22Rv1 (cell line): ENCODE measurements around the gene GPR25.

Source experiments
- ZFX ChIP-seq: fragments of 450-650 bp; IDR thresholded peaks from 2 replicates; pipeline ENCODE4 v1.6.1; 2017; ENCODE audit warnings: antibody characterized with exemption, borderline replicate concordance
- TF ChIP-seq, protein P1 (sequence below): fragments of 450-650 bp; IDR thresholded peaks from 2 replicates; pipeline ENCODE4 v1.5.1; 2017; ENCODE audit warnings: mild to moderate bottlenecking

DNA sequence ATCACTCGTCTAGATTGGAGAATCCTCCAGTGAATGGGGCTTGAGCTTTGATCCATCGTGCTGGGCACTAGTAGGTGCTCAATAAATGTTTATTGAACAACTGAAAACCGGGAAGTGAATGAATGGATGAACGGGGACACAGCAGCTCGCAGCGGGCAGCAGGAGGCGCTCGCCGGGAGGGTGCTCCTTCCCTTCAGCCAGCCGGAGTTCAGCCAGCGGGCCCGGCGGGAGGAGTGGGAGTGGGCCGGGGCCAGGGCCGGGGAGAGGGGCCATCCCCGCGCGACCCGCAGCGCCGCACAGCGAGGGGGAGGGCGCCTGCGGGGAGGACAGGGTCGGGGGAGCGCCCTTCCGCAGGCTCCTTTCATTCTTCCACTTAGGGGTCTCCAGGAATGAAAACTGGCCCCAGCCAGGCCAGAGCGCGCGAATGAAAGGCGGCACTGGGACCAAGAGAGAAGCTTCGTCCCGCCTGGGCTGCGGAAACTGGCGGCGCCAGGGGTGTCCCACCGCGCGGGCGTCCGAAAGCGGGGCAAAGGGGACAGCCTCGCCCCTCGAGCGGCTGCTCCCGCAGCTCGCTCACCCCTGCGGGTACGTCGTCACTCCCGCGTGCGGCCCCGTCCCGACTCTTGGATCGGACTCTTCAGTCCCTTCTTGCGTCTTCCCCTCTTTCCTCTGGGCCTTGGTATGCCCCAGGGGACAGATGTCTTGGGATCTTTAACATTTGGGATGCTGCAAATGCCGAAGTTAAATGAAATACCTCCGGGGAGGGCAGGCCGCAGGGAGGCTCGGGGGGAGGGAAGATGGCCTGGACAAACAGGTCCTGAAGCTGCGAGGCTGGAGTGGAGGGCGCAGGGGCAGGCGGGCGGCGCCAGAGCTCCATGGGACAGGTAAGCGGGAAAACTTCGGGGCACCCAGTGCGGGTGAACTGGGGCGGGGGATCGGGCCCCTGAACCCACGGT lies 18.3 kb downstream of the GPR25 start:
- TF ChIP-seq, protein P1, sequence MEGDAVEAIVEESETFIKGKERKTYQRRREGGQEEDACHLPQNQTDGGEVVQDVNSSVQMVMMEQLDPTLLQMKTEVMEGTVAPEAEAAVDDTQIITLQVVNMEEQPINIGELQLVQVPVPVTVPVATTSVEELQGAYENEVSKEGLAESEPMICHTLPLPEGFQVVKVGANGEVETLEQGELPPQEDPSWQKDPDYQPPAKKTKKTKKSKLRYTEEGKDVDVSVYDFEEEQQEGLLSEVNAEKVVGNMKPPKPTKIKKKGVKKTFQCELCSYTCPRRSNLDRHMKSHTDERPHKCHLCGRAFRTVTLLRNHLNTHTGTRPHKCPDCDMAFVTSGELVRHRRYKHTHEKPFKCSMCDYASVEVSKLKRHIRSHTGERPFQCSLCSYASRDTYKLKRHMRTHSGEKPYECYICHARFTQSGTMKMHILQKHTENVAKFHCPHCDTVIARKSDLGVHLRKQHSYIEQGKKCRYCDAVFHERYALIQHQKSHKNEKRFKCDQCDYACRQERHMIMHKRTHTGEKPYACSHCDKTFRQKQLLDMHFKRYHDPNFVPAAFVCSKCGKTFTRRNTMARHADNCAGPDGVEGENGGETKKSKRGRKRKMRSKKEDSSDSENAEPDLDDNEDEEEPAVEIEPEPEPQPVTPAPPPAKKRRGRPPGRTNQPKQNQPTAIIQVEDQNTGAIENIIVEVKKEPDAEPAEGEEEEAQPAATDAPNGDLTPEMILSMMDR, result peak; percentile 89
- no peak for TF ChIP-seq ZFX
